Measurements from ENCODE around the gene GTF2F1.
"Not testable (repeated sequence)": the region's sequence is repeated elsewhere in the genome, so short reads cannot be mapped to it uniquely, and the experiment has no call there.

Gene GTF2F1

GRCh38 chr19:6393074-6393982 lies at the start of gene GTF2F1:
Gene GTF2F1, minus strand, starts transcription at chr19:6393164. Its CDS starts 169 bp downstream, at chr19:6392995.
- peak; percentile 94 for DNase-seq (ENCODE audit: low spot score)

GRCh38 chr19:6442087-6442688 lies 49.2 kb upstream of the GTF2F1 start:
- DNase-seq (ENCODE audit: low spot score) = no peak

GRCh38 chr19:6440905-6441304 lies 47.9 kb upstream of the GTF2F1 start:
- no peak for DNase-seq (ENCODE audit: low spot score)

- no peak for DNase-seq (ENCODE audit: low spot score)
These were observed 46.8 kb upstream of the GTF2F1 start for GRCh38 chr19:6439743-6440142.

GRCh38 chr19:6433663-6434062 lies 40.7 kb upstream of the GTF2F1 start, which contains the start of gene SLC25A41:
Gene SLC25A41, minus strand, starts transcription at chr19:6433763. Its CDS starts 70 bp downstream, at chr19:6433693.
- DNase-seq (ENCODE audit: low spot score) = no peak

GRCh38 chr19:6433165-6433564 lies 40.2 kb upstream of the GTF2F1 start:
- no peak for DNase-seq (ENCODE audit: low spot score)

GRCh38 chr19:6431891-6432290 lies 38.9 kb upstream of the GTF2F1 start:
- no peak for DNase-seq (ENCODE audit: low spot score)

- no peak for DNase-seq (ENCODE audit: low spot score)
These were observed 36.7 kb upstream of the GTF2F1 start for GRCh38 chr19:6429419-6430221.

- not testable (repeated sequence) for DNase-seq (ENCODE audit: low spot score)
These were observed 35.9 kb upstream of the GTF2F1 start for GRCh38 chr19:6428692-6429418.

- no peak for DNase-seq (ENCODE audit: low spot score)
These were observed 34.2 kb upstream of the GTF2F1 start for GRCh38 chr19:6427131-6427530.

- DNase-seq (ENCODE audit: low spot score) = no peak
These were observed 33.0 kb upstream of the GTF2F1 start for GRCh38 chr19:6425732-6426620.

GRCh38 chr19:6424939-6425731 lies 32.2 kb upstream of the GTF2F1 start:
- DNase-seq (ENCODE audit: low spot score) = peak; percentile 100

- no peak for DNase-seq (ENCODE audit: low spot score)
These were observed 31.4 kb upstream of the GTF2F1 start, which contains the start of gene KHSRP for GRCh38 chr19:6424195-6424938. Gene KHSRP, minus strand, starts transcription at chr19:6424811. Its CDS starts 110 bp downstream, at chr19:6424701.

GRCh38 chr19:6423499-6424194 lies 30.7 kb upstream of the GTF2F1 start:
- peak; percentile 51 for DNase-seq (ENCODE audit: low spot score)

GRCh38 chr19:6421075-6422014 lies 28.4 kb upstream of the GTF2F1 start:
- no peak for DNase-seq (ENCODE audit: low spot score)

- no peak for DNase-seq (ENCODE audit: low spot score)
These were observed 25.6 kb upstream of the GTF2F1 start for GRCh38 chr19:6418562-6418932.
